EH (cell line): ENCODE measurements around the gene RBM47.
A peak's percentile ranks its signal among the peaks of the same experiment; 100 is the strongest.
"Not testable (repeated sequence)": the region's sequence is repeated elsewhere in the genome, so short reads cannot be mapped to it uniquely, and the experiment has no call there.

Experiments
- DNase-seq: peaks from one replicate; pipeline ENCODE4 v3.0.0-alpha.2; 2015; ENCODE audit warnings: low read depth

The RBM47 gene

DNA sequence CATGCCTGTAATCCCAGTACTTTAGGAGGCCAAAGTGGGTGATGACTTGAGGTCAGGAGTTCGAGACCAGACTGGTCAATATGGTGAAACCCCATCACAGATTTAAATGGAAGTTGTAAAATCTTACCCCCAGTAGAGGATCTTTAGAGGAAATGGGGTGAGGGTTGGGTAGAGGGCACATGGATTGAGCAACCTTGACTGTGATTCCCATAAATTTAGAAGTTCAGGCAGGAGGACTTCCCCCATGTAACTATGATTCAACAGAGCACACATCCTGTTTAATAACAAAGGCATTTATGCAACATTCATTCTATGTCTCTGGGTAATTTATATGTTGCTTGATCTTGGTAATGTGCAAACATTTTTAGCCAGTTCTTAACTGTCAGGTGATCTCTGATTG lies 143.1 kb downstream of the RBM47 start:
- peak; percentile 52 for DNase-seq

DNA sequence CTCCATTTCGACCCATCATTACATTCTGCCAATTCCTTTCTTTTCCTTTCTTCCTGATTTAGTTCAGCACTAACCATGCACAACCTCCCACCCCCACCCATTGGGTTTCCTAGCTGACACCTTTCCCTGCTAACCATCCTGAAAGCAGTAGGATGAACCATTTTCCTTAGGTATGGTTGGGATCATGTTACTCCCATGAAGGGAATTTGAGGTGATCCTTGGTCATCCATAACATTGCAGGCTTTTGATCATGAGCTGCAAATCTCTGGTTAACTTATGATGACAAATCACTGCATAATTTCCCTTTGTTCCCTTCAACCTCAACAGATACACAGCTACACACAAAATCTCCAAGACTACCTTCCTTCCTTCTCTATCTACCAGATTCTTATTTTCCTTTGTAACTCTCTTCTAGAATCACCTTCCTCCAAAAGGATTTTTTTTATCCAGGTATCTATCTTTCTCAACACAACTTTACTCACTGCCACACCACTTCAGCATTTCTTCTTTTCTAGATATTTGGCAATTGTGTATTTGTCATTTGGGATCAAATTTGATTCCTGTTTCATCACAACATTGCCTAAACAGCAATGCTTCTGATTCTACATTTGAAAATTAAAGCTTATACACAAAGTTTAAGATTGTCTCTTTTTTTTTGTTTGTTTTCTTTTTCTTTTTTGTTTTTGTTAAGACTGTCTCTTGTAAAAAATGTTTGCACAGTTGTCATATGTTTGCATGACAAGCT lies 145.1 kb downstream of the RBM47 start:
- no peak for DNase-seq

DNA sequence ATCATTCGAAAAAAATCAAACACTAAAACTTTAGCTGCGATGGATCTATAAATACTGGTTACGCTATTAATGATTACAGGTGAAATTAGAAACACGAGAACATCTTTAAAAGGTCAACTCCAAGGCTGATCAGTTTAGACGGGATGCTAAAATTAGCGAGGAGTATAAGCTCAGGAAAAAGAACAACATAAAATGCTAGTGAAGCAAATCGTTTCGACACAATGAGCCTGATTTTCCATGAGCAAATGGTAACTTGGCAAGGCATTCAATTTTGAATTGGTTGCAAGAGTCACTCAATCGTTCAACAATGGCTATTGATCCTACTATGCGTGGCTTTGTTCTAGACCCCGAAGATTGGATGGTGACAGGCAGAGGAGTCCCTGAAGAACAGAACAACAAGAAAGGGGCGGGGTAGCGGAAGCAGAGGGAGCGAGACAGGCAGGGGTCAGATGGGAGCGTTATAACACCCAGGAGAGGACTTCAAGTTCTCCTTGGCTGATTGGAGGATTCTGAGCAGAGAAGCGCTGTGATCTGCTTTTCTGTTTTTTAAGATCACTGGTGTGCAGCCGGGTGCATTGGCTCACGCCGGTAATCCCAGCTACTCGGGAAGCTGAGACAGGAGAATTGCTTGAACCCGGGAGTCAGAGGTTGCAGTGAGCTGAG lies 146.5 kb downstream of the RBM47 start:
- DNase-seq = no peak

DNA sequence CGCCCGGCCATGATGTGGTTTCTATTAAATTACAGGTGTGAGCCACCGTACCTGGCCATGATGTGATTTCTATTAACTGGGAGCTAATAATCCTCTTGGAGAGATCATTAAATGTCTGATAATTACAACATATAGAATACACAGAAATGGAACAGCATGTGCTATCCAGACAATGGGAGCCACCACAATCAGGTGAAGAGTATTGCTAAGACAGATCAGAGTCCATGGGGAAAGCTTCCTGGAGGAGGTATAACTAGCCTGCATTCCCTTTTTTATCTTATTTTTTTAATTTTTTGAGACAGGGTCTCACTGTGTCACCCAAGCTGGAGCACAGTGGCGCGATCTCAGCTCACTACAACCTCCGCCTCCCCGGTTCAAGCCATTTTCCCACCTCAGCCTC lies 147.7 kb downstream of the RBM47 start:
- DNase-seq = no peak

DNA sequence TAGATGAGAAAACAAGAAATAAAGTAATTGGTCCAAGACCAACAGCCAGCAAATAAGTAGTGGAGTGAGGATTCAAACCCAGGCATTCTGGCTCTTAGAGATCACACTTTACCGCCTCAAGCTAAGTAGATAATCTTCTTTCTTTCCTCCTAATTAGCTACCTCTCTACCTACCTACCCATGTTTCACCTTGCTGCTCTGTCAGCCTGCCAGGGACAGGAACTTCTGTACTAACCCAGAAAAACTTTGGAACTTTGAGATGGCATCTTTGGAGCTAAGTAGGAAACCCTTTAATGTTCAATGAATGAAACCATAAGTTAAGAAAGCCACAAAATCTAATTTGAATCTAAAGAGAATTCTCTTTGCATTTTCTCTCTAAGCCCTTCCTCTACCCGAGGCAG lies 149.4 kb downstream of the RBM47 start:
- no peak for DNase-seq

DNA sequence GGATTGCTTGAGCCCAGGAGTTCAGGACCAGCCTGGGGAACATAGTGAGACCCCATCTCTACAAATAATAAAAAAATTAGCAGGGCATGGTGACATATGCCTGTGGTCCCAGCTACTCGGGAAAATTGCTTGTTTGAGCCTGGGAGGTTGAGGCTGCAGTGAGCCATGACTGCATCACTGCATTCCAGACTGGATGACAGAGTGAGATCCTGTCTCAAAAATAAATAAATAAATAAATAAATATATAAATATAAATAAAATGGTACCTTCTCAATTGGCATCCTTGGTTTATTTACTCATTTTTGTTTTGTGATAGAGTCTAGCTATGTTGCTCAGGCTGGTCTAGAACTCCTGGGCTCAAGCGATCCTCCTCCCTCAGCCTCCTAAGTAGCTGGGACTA lies 150.3 kb downstream of the RBM47 start:
- no peak for DNase-seq

DNA sequence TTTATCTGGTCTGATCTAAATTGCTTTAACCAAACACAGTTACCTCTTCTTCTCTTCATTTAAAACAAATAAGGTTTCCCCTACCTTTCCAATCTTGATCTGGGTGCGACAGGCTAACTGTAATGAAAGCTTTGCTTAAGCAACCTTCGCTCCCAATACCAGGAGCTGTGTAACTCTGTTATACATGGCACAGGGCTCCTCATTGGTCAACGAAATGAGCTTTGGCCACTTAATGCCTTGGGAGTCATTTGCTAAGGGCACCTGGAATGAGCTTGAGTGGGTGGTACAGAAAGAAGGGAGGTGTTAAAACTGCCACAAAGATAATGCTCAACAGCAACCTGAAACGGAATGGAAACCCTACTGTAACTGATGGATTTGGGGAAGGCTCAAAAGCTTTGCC lies 154.1 kb downstream of the RBM47 start:
- no peak for DNase-seq

DNA sequence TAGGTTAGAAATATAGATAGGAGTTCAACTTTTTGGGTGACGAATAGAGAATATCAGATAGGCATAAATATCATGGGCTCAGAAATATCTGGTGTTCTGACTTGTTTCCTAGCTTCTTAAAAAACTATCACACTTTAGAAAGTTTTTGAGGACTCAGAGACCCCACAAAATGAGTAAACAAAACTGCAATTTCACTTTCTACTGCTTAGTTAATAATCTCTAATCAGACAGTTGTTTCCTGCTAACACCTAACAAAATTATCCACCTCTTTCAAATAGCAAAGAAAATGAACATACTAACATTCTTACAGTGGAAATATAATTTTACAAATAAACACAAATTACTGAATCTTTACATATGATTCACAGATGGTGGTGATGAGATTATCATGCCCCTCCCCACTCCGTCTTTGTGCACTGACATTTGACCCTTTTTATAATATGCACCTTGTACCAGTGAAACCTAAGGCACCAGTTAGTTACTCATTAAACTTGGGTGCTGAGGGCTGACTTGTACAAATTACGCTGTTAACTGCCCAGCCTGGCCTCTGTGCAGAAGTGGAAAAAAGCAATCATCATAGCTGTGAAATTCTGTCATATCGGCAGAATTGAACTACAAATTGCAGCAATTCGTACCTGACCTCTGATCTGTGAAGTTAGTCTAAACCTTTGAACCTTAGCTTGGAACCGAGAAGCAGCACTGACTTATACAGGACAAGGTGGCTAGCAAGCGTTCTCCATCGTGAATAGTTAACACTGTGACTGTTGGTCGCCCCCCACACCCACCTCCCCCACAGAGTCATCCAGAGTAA lies 155.9 kb downstream of the RBM47 start:
- no peak for DNase-seq

DNA sequence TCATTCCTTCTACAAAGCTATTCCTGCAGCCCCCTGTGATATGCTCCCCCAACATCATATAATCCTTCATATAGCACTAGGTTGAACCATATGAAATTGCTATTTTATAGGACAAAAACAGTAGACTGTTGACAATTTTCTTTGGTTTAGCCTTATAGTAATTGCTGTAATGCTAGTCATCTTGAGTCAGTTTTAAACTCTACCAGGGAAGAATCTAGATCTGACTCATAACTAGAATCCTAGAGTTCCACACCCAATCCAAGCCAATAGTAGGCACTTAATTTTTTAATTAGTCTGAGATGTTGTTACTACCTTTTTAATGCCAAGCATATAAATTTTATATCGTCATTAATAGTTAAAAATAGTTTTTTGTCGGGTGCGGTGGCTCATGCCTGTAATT lies 157.7 kb downstream of the RBM47 start:
- DNase-seq = peak; percentile 22

DNA sequence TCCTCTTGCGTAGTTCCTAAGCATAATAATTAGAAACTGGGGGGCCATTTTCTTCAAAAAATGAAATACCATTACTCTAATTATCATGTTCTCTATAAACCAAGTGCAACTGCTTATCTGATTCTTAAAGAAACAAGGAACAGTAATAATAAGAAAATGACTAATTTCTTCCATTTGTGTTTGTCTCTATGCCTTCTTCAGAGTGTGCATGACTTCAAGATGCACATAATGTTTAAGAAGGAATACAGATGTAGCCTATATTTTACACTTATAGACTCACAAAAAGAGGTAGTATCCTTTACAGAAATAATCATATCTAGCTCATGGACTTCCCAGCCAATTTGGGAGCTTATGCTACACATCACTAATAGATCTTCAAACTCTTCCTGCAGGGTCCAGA lies 162.9 kb downstream of the RBM47 start:
- no peak for DNase-seq

DNA sequence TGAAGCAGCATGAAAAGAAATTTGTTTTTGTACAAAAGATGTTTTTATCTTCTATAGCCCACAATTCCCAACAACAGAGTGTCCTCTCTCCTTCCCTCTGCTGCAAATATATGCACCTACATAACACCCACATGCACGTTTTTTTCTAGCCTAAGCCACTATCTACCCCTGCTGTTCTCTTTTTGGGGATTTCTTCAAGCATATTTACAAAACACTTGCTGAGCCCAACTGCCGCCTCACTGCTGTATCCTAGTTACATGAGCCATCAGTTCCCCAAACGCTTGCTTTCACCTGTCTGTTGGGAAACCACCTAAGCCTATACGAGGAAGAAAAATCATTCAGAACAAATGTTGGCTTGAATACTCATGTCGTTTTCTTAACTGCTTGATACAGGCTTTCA lies 167.3 kb downstream of the RBM47 start:
- no peak for DNase-seq

DNA sequence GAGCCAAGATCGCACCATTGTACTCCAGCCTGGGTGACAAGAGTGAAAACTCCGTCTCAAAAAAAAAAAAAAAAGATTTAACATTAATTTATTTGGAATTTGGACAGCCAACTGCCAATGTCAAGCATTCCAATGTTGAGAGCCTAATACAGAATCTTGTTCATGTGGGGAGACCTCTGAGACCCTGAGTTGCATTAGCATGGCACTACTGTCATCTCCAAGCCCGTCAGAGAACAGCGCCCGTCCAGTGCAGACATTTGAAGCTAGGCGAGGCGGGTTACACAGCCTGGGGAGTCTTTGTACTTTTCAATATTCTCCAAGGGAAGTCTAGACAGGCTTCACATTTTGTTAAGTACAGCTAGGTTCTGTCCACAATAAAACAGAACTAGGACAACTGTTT lies 167.8 kb downstream of the RBM47 start:
- DNase-seq = no peak

DNA sequence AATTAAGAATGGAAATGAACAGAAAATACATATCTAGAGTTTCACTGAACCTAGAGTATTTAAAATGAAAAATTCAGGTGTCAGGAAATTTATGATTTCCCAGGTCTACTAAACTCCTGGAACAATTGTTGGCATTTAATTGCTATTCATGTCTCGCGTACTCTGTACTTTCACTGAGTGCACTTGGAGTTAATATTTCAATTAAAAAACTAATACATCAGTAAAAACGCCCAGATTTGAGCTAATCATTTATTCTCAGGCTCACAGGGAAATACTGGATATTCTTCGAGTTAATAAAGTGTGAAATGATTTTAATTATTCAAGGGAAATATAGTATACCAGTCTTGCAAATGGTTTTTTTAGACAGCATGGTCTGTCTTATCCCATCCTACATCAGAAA lies 168.6 kb downstream of the RBM47 start:
- no peak for DNase-seq

DNA sequence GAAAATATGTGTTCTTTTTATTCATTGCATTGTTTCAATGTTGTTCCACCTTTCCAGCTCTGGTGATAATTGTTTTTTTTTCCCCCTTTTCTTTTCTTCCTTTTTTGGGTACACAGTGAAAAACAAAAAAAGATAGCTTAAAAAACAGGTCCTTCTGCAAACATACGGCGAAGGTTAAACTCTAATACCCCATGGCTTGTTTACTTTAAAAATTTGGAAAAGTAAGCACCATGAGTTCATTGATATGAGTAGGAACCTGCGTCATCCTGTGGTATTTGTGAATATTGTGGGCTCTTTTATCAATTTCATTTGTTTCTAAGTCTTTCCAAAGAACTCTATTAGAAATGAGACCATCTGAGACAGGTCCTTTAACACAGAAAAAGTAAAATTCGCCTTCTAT lies 171.0 kb downstream of the RBM47 start:
- no peak for DNase-seq

DNA sequence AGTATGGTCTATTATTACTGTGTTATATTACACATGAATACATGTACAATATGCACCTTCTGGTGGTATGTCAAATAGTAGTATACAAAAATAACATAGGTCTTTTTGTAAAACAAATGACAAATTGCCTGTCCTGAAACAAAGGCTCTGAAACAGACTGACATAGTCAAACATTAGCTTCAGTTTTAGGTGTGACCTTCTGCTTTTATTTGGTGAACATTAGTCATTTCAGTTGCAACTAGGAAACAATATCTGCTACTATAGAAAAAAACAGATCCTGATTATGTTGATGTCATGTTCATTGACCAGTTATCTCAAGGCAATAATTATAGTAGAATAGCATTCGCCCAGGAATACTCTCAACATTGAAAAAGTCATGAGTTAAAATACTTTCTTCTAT lies 171.6 kb downstream of the RBM47 start:
- DNase-seq = no peak

DNA sequence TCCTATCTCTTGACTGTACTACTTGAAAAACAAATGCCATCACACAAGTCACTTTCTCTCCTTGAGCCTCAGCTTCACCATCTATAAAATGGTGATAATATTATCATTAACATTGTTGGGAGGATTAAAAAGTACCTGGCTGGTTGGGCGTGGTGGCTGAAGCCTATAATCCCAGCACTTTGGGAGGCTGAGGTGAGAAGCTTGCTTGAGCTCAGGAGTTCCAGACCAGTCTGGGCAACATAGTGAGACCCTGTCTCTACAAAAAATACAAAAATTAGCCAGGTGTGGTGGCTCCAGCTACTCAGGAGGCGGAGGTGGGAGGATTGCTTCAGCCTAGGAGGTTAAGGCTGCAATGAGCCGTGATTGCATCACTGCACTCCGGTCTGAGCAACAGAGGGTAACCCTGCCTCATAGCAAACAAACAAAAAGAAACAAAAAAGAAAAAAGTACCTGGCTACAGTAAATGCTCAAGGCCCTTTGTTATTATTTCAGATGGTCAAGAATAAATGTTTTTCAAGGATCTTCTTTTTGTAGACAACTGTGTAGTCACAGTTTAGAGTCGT lies 174.2 kb downstream of the RBM47 start:
- DNase-seq = no peak

DNA sequence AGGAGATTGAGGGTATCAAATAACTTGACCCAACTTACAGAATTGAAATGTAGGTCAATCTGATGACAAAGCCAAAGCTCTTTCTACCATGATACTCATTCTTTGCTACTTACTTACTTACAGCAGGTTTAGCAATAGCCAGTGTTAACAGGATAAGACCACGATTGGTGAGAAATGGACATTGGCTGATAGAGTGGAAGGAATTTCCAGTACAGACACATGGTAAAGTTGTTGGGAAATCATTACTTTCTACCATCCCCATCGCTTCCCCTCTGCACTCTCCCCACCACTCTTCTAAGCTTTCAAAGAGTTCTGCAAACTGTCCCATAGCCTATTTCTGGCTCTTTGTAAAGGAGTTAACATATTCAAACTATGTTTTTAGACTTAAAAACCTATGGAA lies 174.8 kb downstream of the RBM47 start:
- no peak for DNase-seq

DNA sequence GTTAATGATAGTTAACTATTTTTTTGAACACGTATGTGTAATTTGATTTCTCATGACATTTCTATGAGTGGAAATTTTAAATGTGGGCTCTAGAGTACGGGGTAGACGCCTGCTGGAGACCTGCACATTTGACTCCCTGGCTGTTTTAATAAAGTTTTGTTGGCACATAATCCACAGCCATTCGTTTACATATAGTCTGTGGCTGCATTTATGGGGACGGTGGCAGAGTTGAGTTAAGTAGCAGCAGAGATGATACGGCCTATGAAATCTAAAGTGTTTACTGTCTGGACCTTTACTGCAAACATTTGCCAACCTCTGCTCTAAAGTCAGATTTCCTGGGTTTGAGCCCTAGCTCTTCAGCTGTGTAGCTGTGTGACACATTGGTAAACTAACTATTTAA lies 175.8 kb downstream of the RBM47 start:
- DNase-seq = no peak

DNA sequence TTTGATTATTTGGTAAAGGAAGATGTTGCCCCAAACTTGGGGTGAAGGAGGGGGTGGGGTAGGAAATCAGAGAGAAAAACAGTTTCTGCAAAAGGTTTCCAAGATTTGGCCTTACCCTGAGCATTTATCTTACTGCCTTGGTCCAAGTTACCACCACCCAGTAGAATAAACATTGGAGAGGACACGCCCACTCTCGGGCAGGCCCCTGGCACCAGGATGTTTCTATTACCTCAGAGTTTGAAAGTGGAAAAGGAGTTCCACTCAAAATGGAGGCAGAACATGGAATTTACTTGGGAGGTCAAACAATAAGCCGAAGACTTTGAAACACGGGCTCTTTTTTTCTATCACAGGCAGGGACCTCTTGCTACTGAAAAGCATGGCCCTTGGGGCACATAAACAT lies 180.8 kb downstream of the RBM47 start:
- DNase-seq = no peak

DNA sequence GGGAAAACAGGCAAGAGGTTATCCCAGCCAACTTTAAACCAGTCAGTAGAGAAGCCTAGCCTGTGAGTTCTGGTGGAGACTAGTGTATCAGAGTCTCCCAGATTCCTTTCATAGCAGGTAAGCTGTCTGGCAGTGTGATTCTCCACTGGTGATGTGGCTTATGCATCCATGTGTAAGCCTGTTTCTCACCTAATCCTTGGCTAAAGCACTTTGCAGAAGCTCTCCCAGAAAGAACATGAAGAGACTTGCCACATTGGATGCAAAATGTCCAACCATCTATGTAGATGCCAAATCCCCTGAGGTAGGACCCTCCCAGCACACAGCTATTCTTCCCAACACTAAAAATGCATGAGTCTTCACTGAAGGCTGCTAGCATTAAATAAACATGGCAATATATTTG lies 182.8 kb downstream of the RBM47 start:
- DNase-seq = no peak

DNA sequence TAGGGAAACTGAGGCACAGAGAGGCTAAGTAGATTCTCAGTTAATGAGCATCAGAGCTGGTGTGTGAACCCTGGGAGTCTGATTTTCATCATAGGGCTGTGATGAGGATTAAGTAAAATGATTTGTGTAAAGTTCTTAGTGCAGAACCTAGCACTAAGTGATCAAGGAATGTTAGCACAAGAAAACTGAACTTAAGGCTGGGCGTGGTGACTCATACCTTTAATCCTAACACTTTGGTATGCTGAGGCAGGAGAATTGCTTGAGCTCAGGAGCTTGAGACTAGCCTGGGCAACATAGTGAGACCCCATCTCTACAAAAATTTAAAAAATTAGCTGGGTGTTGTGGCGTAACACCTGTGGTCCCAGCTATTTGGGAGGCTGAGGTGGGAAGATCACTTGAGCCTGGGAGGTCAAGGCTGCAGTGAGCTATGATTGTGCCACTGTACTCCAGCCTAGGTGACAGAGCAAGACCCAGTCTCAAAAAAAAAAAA lies 183.4 kb downstream of the RBM47 start:
- DNase-seq = not testable (repeated sequence)

DNA sequence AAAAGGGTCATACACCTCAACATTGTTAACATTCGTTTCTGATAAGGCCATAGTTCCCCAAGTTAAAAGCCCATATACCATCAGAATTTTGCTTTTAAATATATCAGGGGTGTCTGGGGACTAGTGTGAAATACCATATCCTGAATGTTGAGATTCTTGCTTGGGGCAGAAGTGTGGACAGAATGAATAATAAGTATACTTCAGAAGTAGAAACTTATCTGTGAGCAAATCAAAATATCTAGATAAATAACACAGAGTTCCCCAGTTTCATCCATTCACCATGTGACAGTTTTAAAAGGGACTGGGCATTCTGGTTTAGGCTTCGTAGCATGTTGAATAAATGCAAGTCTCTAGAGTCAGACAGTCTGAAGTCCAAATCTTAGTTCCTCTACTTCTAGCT lies 184.0 kb downstream of the RBM47 start:
- no peak for DNase-seq

DNA sequence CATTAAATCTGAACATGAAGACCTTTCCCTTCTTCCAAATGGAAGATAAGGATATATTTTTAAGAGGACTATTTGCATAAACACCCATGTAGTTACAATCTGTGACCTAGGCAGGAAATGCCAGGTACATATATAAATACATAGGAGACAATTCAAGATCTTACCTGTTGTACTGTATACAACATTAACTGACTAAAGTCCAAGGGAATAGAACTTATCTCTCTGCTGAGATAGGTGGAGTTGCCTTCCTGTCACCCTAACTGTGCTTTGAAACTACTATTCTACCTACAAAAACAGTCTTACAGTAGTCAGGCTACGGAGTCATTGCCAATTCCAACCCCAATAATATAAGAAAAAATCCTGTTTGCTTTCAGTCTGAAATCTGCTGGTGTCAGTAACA lies 188.2 kb downstream of the RBM47 start:
- no peak for DNase-seq
